HG03175 (cell line): ENCODE results near the gene FMOD.
"Not testable (repeated sequence)": the region's sequence is repeated elsewhere in the genome, so short reads cannot be mapped to it uniquely, and the experiment has no call there.

ENCODE experiments used
- ATAC-seq: cut with Tn5 transposase; IDR thresholded peaks from one replicate; pipeline ENCODE4 v1.9.1; 2021; ENCODE audit warnings: mild to moderate bottlenecking, moderate library complexity; ENCODE audit not compliant: unreplicated experiment

Gene FMOD

DNA sequence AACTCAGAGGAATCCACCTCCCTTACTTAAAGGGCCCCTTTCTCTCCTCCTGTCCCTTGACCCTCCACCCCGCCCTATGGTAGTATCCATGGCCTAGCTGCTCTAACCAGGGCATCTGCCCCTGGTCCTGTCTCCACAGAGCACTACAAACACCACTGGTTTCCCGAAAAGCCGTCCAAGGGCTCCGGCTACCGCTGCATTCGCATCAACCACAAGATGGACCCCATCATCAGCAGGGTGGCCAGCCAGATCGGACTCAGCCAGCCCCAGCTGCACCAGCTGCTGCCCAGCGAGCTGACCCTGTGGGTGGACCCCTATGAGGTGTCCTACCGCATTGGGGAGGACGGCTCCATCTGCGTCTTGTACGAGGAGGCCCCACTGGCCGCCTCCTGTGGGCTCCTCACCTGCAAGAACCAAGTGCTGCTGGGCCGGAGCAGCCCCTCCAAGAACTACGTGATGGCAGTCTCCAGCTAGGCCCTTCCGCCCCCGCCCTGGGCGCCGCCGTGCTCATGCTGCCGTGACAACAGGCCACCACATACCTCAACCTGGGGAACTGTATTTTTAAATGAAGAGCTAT lies 43.9 kb downstream of the FMOD start:
- ATAC-seq, result no peak

DNA sequence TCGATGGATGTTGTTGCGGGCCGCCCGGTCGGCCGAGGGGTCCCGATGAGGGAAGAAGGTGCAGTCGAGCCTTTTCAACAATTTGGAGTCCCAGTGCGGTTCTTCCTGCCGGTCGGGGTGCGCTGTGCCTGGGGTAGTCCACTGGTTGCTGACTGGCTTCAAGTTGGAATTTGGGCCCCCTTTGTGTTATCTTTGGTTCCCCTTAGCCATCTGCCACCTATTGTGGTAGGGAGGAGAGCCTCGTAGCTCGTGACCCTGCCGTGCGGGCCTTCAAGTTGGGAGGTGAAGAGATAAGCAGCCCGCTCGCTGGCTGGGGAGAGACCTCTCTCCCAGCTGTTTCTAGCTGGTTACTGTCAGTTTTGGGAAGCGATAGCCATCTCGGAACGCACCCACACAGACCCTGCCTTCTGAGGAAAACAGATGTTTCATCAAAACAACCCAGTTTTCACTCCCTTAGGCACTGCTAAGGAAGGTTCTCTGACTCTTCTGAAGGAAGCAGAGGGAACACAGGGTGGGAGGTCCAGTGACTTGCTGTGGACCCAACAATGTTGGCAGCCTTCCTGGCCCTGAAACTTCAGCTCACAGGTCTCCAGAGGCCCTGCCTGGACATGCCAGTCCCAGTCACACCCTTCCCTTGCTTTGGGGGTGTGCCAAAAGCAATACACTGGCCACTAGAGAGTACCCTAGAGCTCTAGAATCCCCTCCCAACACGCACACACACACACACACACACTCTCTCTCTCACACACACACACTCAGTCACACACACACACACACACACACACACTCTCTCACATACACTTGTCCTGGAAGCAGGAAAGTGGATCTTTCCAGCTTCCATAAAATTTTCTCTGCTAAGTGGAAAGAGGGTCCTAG lies 44.6 kb downstream of the FMOD start:
- no peak for ATAC-seq

DNA sequence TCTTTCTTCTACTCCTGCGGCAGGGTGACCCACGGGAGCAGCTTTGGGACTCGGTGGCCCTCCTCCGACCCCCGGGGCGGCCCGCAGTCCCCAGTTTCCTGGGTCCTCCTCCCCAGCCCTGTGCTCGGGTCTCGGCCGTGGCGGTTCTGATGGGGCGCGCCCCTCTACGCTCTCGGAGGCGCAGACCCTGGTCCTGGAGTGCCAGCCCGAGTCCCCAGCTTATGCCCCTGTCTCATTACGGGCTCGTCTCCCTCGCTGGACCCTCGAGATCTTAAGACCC lies 45.2 kb downstream of the FMOD start:
- peak; percentile 17 for ATAC-seq

DNA sequence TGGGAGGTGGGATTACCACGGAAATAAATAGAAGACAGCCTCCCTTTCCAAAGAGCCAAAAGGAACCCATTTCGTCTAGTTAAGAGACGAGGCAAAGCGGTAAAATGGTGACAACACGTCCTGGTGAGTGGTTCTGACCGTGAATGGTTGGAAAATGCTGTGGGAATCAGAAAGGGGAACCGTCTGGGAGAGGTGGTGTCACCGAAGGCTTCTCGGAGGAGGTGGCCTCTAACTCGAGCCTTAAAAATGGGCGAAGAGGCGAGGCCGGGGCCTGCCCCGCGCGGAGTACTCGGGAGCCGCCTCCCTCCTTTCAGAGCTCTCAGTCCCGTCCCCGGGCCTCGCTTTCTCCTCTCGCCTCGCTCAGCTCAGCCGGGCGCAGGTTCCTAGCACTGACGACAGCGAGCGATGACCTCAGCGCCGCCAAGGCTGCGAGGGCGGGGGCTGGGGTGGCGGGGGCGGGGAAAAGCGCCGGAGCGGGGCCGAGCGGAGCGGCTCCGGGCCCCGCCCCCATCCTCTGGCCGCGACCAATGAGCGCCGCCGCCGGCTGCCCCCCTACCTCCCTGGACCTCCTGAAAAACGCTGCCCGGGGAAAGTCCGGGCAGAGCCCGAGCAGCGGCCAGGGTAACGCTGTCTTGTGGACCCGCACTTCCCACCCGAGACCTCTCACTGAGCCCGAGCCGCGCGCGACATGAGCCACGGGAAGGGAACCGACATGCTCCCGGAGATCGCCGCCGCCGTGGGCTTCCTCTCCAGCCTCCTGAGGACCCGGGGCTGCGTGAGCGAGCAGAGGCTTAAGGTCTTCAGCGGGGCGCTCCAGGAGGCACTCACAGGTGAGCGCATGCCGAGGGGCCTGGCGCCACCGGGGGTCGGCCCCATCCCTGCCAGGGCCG lies 45.8 kb downstream of the FMOD start, which contains the start of gene BTG2:
Gene BTG2 (plus strand): TSS at position 601 of the 890 bp plus-strand sequence. CDS start 88 bp downstream, at position 689.
- ATAC-seq, result peak; percentile 71

DNA sequence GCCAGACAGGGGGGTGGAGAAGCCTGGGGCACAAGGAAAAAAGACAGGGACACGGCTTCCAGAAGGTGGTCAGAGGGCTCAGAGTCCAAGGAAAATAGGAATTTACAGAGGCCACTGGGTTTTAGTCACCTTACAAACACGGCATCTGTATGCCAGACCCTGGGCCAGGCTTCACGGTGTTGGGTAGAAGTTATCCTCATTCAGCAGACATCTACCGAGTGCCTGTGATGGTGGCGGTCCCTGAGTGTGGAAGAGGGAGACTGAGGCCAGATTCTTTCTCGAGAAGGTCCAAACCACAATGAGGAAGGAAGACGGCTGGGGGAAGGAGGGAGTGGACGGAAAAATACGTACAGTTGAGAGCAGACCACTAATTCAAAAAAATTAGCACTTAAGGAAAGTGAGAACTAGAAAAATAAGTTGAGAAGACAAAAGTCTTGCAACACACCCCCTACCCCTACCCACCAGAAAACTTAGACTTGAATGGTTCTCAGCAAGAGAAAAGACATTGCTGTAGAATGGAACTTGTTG lies 46.5 kb downstream of the FMOD start:
- ATAC-seq, result no peak

DNA sequence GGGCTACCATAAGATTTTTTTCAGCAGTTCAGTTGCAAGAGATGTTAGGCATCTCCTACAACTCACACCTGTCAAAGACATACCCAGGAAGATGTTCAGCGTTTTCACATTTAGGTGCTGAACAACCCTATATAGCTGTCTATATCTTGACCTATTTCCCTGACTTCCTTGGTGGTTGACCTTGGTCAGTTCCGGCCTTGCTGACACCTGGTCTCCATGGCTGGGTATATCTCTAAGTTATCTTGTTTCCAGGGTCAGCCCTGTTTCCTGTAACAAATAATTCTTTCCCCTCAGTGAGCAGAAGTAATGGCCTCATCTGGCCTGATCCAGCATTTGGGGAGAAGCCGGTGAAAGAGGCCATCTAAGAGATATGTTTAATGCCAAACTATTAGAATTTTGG lies 48.0 kb downstream of the FMOD start:
- no peak for ATAC-seq

DNA sequence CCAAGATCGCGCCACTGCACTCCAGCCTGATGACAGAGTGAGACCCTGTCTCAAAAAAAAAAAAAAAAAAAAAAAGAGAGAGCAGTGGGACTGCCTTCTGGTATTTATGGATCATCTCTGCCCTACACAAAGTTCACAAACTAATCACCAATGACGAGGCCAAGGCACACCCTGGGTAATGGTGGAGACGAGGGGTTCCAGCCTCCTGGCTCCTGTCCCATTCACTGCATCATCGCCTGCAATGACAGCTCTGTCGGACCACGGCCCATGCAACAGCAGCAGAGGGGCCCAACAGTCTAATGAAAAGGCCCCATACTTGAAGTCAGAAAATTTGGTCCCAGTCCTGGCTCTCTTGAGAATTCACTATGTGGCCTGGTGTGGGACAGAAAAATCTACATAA lies 48.5 kb downstream of the FMOD start:
- no peak for ATAC-seq

DNA sequence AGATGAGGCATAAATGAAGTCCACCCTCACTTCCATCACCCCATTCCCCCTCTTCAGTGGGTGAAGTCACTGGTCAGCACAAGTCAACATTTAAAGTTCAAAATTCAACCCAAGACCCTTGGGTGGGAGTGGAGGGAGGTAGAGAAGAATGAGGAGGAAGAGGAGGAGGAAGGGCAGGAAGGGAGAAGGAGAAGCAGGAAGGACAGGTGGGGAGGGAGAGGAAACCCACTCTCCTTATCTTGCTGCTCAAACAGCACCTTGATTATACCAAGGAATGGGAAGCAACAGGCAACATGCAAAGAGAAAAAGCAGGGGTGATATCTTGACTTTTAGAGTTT lies 49.6 kb downstream of the FMOD start:
- ATAC-seq, result no peak

DNA sequence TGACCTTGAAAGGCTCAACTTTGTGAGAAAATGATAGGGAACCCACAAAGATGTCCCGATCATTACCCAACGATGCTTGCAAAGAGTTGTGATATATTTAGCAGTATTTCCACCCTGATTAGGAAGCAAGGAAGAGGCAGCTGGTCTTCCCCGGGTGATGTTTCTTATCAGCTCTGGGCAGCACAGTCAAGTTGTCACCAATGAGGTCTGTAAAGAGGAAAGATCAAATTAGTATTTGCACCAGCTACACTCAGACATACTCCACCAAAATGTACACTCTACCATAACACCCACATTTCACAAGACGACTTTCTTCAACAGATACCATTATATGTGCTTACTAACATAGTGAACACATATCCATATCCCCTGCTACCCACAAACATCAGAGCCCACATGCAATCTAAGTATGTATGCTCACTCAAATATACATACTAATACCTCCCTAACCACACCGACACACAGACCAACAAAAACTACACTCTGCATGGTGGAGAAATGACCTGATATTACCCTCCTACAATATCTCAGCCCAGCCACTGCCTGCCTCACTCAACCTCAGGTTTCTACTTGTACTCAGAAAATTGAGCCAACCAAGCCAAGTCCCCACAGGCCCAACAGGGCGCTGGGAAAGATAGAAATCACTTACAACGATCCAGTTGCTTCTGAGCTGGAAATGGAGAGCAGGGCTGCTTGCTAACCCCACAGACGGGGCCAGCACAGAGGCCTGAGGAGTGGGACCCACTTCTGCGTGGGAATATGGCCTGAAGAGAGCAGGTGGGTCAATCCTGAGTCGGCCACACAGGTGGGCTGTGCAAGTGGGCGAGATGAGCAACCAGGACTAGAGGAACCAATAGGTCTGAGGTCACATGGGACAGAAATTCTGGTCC lies 50.2 kb downstream of the FMOD start:
- no peak for ATAC-seq

DNA sequence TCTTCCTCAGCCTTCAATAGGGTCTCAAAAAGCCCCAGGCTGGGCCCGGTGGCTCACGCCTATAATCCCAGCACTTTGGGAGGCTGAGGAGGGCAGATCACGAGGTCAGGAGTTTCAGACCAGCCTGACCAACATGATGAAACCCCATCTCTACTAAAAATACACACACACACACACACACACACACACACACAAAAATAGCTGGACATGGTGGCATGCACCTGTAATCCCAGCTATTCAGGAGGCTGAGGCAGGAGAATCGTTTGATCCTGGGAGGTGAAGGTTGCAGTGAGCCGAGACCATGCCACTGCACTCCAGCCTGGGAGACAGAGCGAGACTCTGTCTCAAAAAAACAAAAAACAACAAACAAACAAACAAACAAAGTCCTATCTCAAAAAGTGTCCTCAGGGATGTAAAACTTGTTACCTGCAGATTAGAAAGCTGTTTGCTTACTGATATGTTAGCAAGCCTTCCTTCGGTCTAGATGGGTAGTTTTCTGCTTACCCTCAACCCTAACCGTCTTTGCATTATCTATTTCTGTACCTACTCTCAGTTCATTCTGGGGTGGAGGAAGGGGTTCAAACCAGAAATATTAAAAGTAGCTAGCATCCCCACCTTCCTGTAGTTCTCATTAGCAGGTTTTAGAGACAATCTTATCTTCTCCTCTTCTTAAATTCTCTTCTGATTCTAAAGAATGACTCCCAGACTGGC lies 51.0 kb downstream of the FMOD start:
- ATAC-seq, result not testable (repeated sequence)

DNA sequence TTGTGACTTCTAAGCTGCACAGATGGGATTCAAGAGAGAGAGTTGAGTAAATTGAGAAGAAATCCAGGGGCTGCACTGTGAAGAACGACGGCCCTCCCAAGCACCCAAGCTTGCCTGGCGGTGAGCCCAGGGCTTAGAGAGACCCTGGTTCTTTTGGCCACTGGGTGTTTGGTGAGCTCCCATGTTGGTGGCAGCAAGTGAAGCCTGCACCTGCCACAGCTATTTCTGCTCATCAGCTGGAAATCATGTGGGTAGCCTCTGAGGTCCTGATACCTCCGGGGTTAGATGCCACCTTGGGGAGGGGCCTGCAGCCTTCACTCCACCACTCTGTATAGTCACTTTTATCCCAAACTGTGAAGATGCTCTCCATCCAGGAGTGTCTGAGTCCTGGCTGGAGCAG lies 51.8 kb downstream of the FMOD start:
- ATAC-seq, result no peak

DNA sequence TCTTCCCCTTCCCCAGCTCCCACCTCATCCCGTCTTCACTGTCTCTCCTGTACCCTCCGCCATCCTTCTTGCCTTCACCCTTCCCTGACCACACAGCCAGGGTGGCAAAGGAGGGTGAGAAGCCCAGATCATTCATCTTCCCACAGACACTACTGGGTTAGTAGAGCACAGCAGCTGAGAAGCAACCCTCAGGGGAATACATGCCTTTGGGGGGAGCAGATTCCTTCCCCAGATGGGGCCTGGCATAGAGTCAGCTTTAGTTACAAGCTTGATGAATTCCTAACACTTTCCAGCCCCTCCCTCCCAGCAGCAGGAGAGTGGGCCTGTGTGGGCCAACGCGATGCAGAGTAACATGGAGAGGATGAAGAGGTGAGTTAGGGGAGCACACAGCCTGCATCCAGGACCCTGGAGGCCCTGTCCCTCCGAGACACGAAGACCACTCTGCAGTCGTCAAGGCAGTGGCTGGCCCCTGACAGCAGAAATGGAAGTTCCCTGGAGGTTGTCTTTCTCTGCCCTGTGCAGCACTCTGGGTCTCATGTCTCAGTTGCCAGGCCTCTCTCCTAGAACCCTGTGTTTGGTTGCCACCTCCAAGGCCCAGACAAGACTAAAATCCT lies 54.4 kb downstream of the FMOD start:
- ATAC-seq, result no peak

DNA sequence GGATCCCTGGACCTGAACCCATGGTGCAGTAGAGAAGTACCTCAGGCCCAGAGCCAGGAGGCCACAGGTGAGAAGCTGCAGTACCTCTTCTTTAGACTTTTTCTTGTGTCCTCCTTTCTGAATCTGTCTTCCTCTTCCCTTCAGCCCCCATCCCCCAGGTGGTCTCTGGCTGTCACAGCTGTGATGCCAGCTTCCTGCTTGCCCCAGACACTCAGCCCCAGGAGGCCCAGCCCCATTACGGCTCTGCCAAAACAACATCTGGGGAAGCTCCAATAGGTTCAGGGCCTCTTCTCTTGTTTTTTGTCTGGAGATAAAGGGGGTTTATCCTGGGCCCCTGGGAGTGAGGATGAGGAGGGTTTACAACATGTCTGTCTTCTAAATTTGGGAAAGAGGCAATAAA lies 55.1 kb downstream of the FMOD start:
- ATAC-seq, result no peak

DNA sequence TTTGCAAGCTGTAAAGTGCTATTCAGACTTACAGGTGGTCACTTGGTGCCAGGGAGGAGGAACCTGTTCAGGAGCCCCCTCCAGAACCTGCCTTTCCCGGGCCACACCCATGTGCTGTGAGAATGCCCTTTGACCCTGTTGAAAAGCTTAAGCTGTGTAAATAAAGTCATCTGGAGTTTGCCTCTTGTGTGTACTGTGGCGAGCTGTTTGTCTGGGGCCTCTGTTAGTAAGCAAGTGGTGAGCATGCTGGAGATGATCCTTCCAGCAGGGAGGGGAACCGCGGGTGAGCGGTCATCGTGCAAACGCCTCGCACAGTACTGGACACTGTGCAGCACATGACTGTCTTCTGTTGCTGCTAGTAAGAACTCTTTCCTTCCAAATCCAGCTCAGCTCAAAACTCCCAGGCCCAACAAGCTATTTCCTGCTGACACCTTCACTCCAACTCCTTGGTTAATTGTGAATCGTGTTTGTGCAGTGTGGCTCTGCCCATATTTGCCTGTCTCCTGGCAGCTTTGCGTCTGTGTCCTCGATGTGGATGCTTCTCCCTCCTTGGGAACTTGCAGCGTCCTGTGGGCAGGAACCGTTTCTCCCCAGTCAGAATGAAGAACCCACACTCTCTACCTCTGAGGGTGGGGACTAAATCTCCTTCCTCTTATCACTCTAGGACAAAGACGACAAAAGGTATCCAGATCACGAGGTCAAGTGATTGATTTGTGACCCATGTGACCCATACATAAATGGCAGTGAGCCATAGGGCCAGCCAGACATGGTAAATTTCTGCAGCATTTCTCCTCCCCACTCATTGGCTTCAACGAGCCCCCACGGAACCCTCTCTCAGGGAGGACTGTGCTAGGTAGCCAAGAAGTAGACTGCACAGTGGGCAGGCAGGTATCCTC lies 59.5 kb downstream of the FMOD start:
- no peak for ATAC-seq
